ENCODE results near the gene TENM4.

TENM4 gene

DNA sequence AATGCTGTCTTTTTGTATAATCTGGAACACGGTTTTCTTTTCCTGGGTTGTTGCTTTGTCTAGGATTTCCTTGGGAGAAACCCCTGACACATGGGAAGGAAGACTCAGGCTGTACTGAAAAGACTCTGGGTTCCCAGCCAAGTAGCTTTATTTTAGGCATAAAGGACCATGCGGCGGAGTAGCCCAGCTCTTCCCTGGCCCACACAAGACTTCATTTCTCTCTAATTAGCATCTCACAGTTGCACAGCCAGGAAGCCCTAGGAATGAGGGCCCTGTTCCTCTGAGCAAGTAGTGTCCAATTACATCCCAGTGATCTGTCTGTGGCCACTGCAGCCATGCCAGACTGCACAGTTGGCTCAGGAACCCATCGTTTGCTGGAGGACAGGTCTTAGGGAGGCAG, 319.5 kb downstream of the TENM4 start:
- H3K9me3 ChIP-seq (ENCODE audit: low read depth, low read length) = no peaks in the 10 kb centered on the region
- H3K4me3 ChIP-seq = no peak overlapping the region
- no peak overlapping the region for H3K9ac ChIP-seq (ENCODE audit: insufficient read length)
- no peak overlapping the region for H3K27ac ChIP-seq
- no peak for TF ChIP-seq FOXP2 (optimal IDR thresholded peaks at IDR 0.05; ENCODE audit: control extremely low read depth, extremely low read length, insufficient read depth)
- TF ChIP-seq POLR2AphosphoS5 (IDR thresholded peaks at IDR 0.05; ENCODE audit: borderline replicate concordance, low read depth, low read length) = no peak
- no peak for TF ChIP-seq EZH2 (IDR thresholded peaks at IDR 0.05)
- no peaks in the 10 kb centered on the region for H3K36me3 ChIP-seq (ENCODE audit: insufficient read depth, low read length)
- no peak for DNase-seq (ENCODE audit: low read depth, low spot score)

DNA sequence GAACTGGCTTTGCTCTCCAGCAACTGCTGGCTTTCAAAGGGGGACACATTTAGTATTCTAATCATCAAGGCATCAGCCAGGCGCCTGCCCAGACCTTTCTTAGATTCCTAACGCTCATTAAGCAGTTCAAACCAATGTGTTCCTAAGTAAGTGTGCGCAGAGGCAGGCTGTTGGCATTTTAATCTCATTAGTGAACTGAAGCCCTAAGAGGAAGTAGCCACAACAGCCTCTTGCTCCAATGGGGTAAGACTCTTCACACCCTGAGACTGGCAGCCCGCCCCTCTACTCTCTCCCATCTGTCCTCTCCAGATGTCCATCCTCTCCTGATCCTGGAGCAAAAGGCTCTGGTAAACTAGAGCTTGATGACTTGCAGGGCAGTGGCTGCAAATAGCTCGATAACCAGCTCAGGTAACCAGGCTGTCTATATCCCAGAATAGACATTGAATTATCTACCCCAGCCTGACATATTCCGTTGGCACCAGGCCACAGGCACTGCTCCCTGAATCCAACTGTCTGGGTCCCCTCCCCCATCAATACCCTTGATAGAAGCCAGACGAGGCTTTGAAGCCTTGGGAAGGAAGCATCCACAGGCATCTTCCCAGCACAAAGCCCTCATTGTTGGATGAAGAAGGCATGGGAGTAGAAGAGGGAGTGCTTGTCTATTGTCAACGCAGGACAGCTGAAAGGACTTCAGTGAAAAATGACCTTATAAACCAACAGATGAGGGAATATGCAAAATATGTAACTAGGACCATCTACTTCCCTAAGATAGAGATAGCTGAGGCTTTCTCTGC, 321.1 kb downstream of the TENM4 start:
- H3K4me3 ChIP-seq = no peak overlapping the region
- no peak for DNase-seq (ENCODE audit: low read depth, low spot score)
- no peak for TF ChIP-seq EZH2 (IDR thresholded peaks at IDR 0.05)
- no peak for TF ChIP-seq FOXP2 (optimal IDR thresholded peaks at IDR 0.05; ENCODE audit: control extremely low read depth, extremely low read length, insufficient read depth)
- no peak for TF ChIP-seq POLR2AphosphoS5 (IDR thresholded peaks at IDR 0.05; ENCODE audit: borderline replicate concordance, low read depth, low read length)
- no peak overlapping the region for H3K27ac ChIP-seq
- H3K36me3 ChIP-seq (ENCODE audit: insufficient read depth, low read length) = no peaks in the 10 kb centered on the region
- no peaks in the 10 kb centered on the region for H3K9me3 ChIP-seq (ENCODE audit: low read depth, low read length)
- H3K9ac ChIP-seq (ENCODE audit: insufficient read length) = no peak overlapping the region

DNA sequence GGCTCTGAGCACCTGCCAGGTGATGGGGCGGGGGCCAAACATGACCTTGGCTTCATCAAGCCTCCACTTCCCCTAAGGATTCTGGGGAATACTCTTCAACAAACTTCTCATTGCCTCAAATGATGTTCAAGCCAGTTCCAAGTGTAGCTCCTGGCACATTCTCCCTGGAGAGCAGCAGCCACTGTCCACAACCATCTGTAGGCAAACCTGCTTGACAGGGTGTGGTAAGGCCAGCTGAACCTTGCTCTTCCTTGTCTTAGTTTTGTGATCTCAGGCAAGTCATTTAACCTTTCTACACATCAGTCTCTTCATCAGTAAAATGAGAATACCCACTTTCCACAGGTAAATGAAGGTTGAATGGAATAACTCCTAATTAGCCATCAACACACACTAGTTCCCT, 323.3 kb downstream of the TENM4 start:
- Histone ChIP-seq H3K27ac (no peak overlapping the region), H3K9me3 (ENCODE audit: low read depth, low read length) (no peaks in the 10 kb centered on the region), H3K4me3 (no peak overlapping the region), H3K9ac (ENCODE audit: insufficient read length) (no peak overlapping the region), H3K36me3 (ENCODE audit: insufficient read depth, low read length) (no peaks in the 10 kb centered on the region)
- TF ChIP-seq POLR2AphosphoS5 (IDR thresholded peaks at IDR 0.05; ENCODE audit: borderline replicate concordance, low read depth, low read length) = no peak
- TF ChIP-seq EZH2 (IDR thresholded peaks at IDR 0.05) = no peak
- TF ChIP-seq FOXP2 (optimal IDR thresholded peaks at IDR 0.05; ENCODE audit: control extremely low read depth, extremely low read length, insufficient read depth) = no peak
- DNase-seq (ENCODE audit: low read depth, low spot score) = no peak

DNA sequence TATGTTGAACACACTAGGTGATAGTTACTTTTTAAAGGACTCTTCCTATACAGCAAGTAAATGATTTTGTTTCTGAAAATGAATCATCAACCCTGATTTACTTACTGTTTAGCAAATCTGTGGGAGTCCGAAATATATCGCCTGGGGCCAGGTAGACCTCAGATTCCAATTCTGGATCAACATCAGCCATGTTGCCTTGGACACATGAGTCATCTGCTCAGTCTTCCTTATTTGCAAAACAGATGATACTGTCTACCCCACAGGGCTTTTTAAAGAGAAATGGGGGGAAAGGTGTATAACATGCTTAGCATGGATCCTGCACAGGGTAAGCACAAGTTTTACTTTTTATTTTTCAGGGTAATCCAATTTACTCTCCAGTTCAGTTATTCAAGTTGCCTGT, 324.2 kb downstream of the TENM4 start:
- no peak overlapping the region for H3K27ac ChIP-seq
- H3K36me3 ChIP-seq (ENCODE audit: insufficient read depth, low read length) = no peaks in the 10 kb centered on the region
- TF ChIP-seq POLR2AphosphoS5 (IDR thresholded peaks at IDR 0.05; ENCODE audit: borderline replicate concordance, low read depth, low read length) (no peak), EZH2 (IDR thresholded peaks at IDR 0.05) (no peak), FOXP2 (optimal IDR thresholded peaks at IDR 0.05; ENCODE audit: control extremely low read depth, extremely low read length, insufficient read depth) (no peak)
- DNase-seq (ENCODE audit: low read depth, low spot score) = no peak
- no peaks in the 10 kb centered on the region for H3K9me3 ChIP-seq (ENCODE audit: low read depth, low read length)
- no peak overlapping the region for H3K4me3 ChIP-seq
- H3K9ac ChIP-seq (ENCODE audit: insufficient read length) = no peak overlapping the region

DNA sequence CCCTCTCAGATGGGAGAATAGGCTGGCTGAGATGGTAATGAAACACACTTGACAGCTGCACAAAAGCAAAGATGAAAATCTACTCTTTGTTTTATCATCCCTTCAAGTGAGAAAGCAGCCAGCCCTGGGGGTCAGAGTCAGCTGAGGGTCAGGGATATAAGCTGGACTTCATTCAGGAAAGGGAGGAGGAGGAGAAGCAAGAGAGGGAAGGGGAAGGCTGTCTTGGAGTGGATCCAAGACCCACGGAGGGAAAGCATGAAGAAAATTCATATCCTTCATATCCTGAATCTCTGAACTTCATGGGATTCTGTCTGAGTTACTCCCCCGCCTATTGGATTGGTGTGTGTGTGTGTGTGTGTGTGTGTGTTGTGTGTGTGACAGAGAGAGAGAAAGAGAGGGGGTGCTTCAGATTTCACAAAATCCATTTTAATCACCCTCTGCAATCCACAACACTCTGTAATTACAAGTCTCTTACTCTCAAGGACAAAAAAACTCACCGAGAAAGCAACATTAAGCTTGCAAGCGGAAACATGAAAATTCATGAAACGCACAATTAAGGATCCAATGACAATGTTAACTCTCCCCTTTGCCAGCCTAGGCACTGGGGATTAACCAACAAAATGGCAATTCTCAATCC, 327.7 kb downstream of the TENM4 start:
- H3K4me3 ChIP-seq = no peak overlapping the region
- TF ChIP-seq POLR2AphosphoS5 (IDR thresholded peaks at IDR 0.05; ENCODE audit: borderline replicate concordance, low read depth, low read length) = no peak
- no peak for TF ChIP-seq FOXP2 (optimal IDR thresholded peaks at IDR 0.05; ENCODE audit: control extremely low read depth, extremely low read length, insufficient read depth)
- no peak for TF ChIP-seq EZH2 (IDR thresholded peaks at IDR 0.05)
- DNase-seq (ENCODE audit: low read depth, low spot score) = no peak
- H3K36me3 ChIP-seq (ENCODE audit: insufficient read depth, low read length) = no peaks in the 10 kb centered on the region
- no peak overlapping the region for H3K27ac ChIP-seq
- H3K9ac ChIP-seq (ENCODE audit: insufficient read length) = no peak overlapping the region
- no peaks in the 10 kb centered on the region for H3K9me3 ChIP-seq (ENCODE audit: low read depth, low read length)

DNA sequence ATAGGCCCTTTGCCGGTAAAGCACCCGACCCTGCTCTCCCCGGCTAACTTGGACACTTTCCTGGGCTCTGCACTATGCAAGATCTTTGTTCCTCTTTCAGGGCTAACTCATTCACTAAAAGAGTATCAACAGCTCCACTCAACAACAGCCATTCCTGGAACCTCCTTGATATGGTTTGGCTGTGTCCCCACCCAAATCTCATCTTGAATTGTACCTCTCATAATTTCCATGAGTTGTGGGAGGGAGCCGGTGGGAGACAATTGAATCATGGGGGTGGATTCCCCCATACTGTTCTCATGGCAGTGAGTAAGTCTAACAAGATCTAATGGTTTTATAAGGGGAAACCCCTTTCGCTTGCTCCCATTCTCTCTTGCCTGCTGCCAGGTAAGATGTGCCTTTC, 330.0 kb downstream of the TENM4 start:
- TF ChIP-seq POLR2AphosphoS5 (IDR thresholded peaks at IDR 0.05; ENCODE audit: borderline replicate concordance, low read depth, low read length) = no peak
- no peak for TF ChIP-seq EZH2 (IDR thresholded peaks at IDR 0.05)
- no peak for TF ChIP-seq FOXP2 (optimal IDR thresholded peaks at IDR 0.05; ENCODE audit: control extremely low read depth, extremely low read length, insufficient read depth)
- Histone ChIP-seq H3K36me3 (ENCODE audit: insufficient read depth, low read length) (no peaks in the 10 kb centered on the region), H3K9ac (ENCODE audit: insufficient read length) (no peak overlapping the region), H3K9me3 (ENCODE audit: low read depth, low read length) (no peaks in the 10 kb centered on the region), H3K4me3 (no peak overlapping the region), H3K27ac (no peak overlapping the region)
- no peak for DNase-seq (ENCODE audit: low read depth, low spot score)

DNA sequence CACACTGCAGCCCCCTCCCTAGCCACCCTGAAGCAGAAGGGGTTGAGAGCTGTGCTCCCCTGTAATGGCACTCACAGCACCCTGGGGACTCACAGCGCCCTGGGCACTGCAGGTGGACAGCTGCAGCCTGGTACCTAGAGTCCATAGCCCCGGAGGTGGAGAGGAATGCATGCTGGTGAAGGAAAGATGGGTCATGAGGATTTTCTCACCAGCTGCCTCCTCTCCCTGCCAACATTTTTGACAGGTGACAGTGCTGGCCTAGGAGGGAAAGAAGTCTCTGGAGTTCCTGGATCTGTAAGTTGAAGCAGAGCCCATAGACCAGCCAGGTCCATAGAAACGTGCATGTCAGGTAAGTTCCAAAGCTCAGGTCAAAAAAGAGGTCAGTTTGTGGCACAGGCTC, 330.5 kb downstream of the TENM4 start:
- no peak for DNase-seq (ENCODE audit: low read depth, low spot score)
- H3K9me3 ChIP-seq (ENCODE audit: low read depth, low read length) = no peaks in the 10 kb centered on the region
- H3K9ac ChIP-seq (ENCODE audit: insufficient read length) = no peak overlapping the region
- no peaks in the 10 kb centered on the region for H3K36me3 ChIP-seq (ENCODE audit: insufficient read depth, low read length)
- TF ChIP-seq FOXP2 (optimal IDR thresholded peaks at IDR 0.05; ENCODE audit: control extremely low read depth, extremely low read length, insufficient read depth) (no peak), POLR2AphosphoS5 (IDR thresholded peaks at IDR 0.05; ENCODE audit: borderline replicate concordance, low read depth, low read length) (no peak), EZH2 (IDR thresholded peaks at IDR 0.05) (no peak)
- H3K4me3 ChIP-seq = no peak overlapping the region
- no peak overlapping the region for H3K27ac ChIP-seq

DNA sequence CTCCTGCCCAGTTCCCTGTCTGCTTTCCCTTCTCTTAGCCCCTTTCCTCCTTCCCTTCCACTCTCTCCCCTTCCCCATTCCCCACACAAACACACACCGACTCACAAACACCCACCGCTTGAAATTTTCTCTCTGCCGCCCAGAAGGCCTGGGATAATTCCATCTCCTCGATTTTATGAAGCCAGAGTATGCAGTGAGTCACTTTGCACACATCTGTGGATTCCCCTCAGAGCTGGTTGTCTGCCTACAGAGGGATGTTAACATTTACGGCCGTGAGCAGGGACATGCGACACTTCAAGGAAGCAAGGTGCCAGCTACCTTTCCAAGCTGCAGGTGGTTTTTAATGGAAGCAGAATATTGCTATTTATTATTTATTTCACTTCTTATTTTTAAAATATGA, 332.0 kb downstream of the TENM4 start:
- no peak overlapping the region for H3K27ac ChIP-seq
- no peak for TF ChIP-seq EZH2 (IDR thresholded peaks at IDR 0.05)
- no peak for TF ChIP-seq FOXP2 (optimal IDR thresholded peaks at IDR 0.05; ENCODE audit: control extremely low read depth, extremely low read length, insufficient read depth)
- TF ChIP-seq POLR2AphosphoS5 (IDR thresholded peaks at IDR 0.05; ENCODE audit: borderline replicate concordance, low read depth, low read length) = no peak
- H3K36me3 ChIP-seq (ENCODE audit: insufficient read depth, low read length) = no peaks in the 10 kb centered on the region
- no peak overlapping the region for H3K9ac ChIP-seq (ENCODE audit: insufficient read length)
- H3K4me3 ChIP-seq = no peak overlapping the region
- no peaks in the 10 kb centered on the region for H3K9me3 ChIP-seq (ENCODE audit: low read depth, low read length)
- DNase-seq (ENCODE audit: low read depth, low spot score) = no peak
